HG03571 (cell line): ENCODE results near the gene EEIG1.

ENCODE experiments used
- ATAC-seq: cut with Tn5 transposase; IDR thresholded peaks from one replicate; pipeline ENCODE4 v1.9.1; 2021; ENCODE audit not compliant: unreplicated experiment

Gene EEIG1

GRCh38 chr9:127975376-127976315 is 5.1 kb downstream of the EEIG1 start:
- no peak for ATAC-seq

GRCh38 chr9:127974769-127975261 is 6.0 kb downstream of the EEIG1 start:
- no peak for ATAC-seq

GRCh38 chr9:127974001-127974768 is 6.6 kb downstream of the EEIG1 start:
- no peak for ATAC-seq

- ATAC-seq: no peak
Measured at GRCh38 chr9:127973169-127974000, 7.4 kb downstream of the EEIG1 start.

GRCh38 chr9:127972236-127972871 is 8.4 kb downstream of the EEIG1 start:
- ATAC-seq: no peak

- no peak for ATAC-seq
Measured at GRCh38 chr9:127971357-127972235, 9.2 kb downstream of the EEIG1 start.

GRCh38 chr9:127970401-127971313 is 10.1 kb downstream of the EEIG1 start:
- peak; percentile 71 for ATAC-seq

GRCh38 chr9:127968700-127969383 is 11.9 kb downstream of the EEIG1 start:
- no peak for ATAC-seq

GRCh38 chr9:127968042-127968441 is 12.7 kb downstream of the EEIG1 start:
- ATAC-seq: no peak

- ATAC-seq: no peak
Measured at GRCh38 chr9:127967151-127967809, 13.5 kb downstream of the EEIG1 start.

- ATAC-seq: no peak
Measured at GRCh38 chr9:127966416-127967150, 14.2 kb downstream of the EEIG1 start.

GRCh38 chr9:127965953-127966352 is 14.8 kb downstream of the EEIG1 start:
- ATAC-seq: no peak

GRCh38 chr9:127963359-127964064 is 17.3 kb downstream of the EEIG1 start:
- ATAC-seq: no peak

GRCh38 chr9:127963041-127963358 is 17.8 kb downstream of the EEIG1 start:
- no peak for ATAC-seq

- ATAC-seq: no peak
Measured at GRCh38 chr9:127962278-127962677, 18.5 kb downstream of the EEIG1 start.

GRCh38 chr9:127961613-127962155 is 19.1 kb downstream of the EEIG1 start:
- no peak for ATAC-seq
